Measurements from ENCODE around the gene OR4D2. TPM values are rescaled to one million over a fixed set of nuclear protein-coding genes. Genes with fewer than 3 reads are reported as not detected.

The OR4D2 gene
- total and polyA plus RNA-seq, 2 of the 8 experiments (the other 6 are each of a cell fraction or from before 2014, with no cell fraction given), result not detected

- Histone ChIP-seq H4K20me1 (replicated peaks in 1 of 2; ENCODE audit: control insufficient read depth in 1 of 2, insufficient read depth in 2 of 2, low read length in 2 of 2) (peaks cover 0 to 4% of the 10 kb centered on the region in 2 experiments), H3K23me2 (ENCODE audit: low read depth, low read length) (no peaks in the 10 kb centered on the region), H3K4me3 (ENCODE audit: extremely low read depth in 1 of 4, insufficient read depth in 2 of 4, low read depth in 3 of 4, low read length in 4 of 4) (no peak overlapping the region), H4K91ac (replicated peaks; ENCODE audit: insufficient read length, low read length) (no peak overlapping the region), H4K5ac (ENCODE audit: insufficient read length, low read depth, low read length) (no peak overlapping the region), H3K14ac (ENCODE audit: insufficient read length) (no peak overlapping the region), H2BK12ac (ENCODE audit: low read depth, low read length) (no peak overlapping the region), H2AFZ (ENCODE audit: low read length) (no peak overlapping the region), H3K9ac (replicated peaks in 1 of 4; ENCODE audit: extremely low read depth in 1 of 4, low read depth in 3 of 4, low read length in 3 of 4) (no peak overlapping the region), H3K23ac (ENCODE audit: insufficient read length) (no peak overlapping the region), H3K27me3 (replicated peaks in 1 of 4; ENCODE audit: control insufficient read depth in 3 of 4, extremely low read depth in 1 of 4, insufficient read depth in 3 of 4, low read length in 3 of 4) (peaks cover 0 to 3% (median 2%) of the 10 kb centered on the region in 4 experiments; a peak in 1 of 7 replicates), H3K27ac (ENCODE audit: low read depth, low read length) (no peak overlapping the region), H2BK15ac (ENCODE audit: low read length) (no peak overlapping the region), H3K36me3 (ENCODE audit: control insufficient read depth in 2 of 4, insufficient read depth in 4 of 4, low read length in 3 of 4) (no peaks in the 10 kb centered on the region), H3K18ac (ENCODE audit: extremely low read depth, low read length) (no peak overlapping the region), H2BK20ac (ENCODE audit: low read length) (no peak overlapping the region), H4K8ac (ENCODE audit: extremely low read depth, insufficient read depth, low read length) (no peak overlapping the region), H3K79me2 (ENCODE audit: control insufficient read depth in 1 of 2, insufficient read depth in 2 of 2, low read length in 2 of 2) (no peaks in the 10 kb centered on the region), H2BK120ac (replicated peaks; ENCODE audit: low read depth, low read length) (no peak overlapping the region), H3K4me1 (replicated peaks in 1 of 4; ENCODE audit: control insufficient read depth in 3 of 4, insufficient read depth in 4 of 4, low read length in 3 of 4) (no peaks in the 10 kb centered on the region), H3K4ac (replicated peaks; ENCODE audit: insufficient read length, low read depth, low read length) (no peak overlapping the region), H3K56ac (replicated peaks; ENCODE audit: insufficient read length, low read depth, low read length) (no peak overlapping the region), H3K4me2 (ENCODE audit: insufficient read depth in 1 of 2, low read depth in 2 of 2, low read length in 2 of 2) (no peak overlapping the region), H3K79me1 (ENCODE audit: low read depth, low read length) (no peaks in the 10 kb centered on the region), H2BK5ac (ENCODE audit: low read depth, low read length) (no peak overlapping the region), H2AK5ac (ENCODE audit: low read depth, low read length) (no peak overlapping the region), H3K9me3 (ENCODE audit: insufficient read depth in 2 of 2, low read depth in 1 of 2, low read length in 1 of 2) (no peaks in the 10 kb centered on the region)
- ChIA-PET CTCF (ENCODE audit: partially characterized antibody) (interaction anchor here (0.6 to 11.5 kb wide), 5 partner anchors 24 to 342 kb away, joined by 3 to 71 read pairs (median 7); no protein-coding TSS in a partner anchor), POLR2A (ENCODE audit: partially characterized antibody) (interaction anchor here (0.7 kb wide), 1 partner anchor 223 kb away, joined by 3 read pairs; no protein-coding TSS in a partner anchor)
- FAIRE-seq, result no peak
- WGBS, 2 experiments (ENCODE audit: extremely low coverage in 1 of 2, insufficient coverage in 1 of 2, insufficient read length in 1 of 2, insufficient replicate concordance in 2 of 2, low coverage in 1 of 2, low lambda C conversion rate in 2 of 2, missing lambda C conversion rate in 1 of 2), result 61% methylated on average over 7 of the region's 7 CpGs; no CpG with 5 or more reads in 1 of the 2 experiments
- TF ChIP-seq SIX5 (IDR thresholded peaks at IDR 0.05; ENCODE audit: low read depth, low read length), result no peak
- no peak for TF ChIP-seq TCF12 (IDR thresholded peaks at IDR 0.05; ENCODE audit: low read depth, low read length)
- no peak for TF ChIP-seq ATF2 (IDR thresholded peaks at IDR 0.05; ENCODE audit: low read length)
- TF ChIP-seq SP4 (IDR thresholded peaks at IDR 0.05; ENCODE audit: low read length), result no peak
- no peak for DNase-seq (ENCODE audit: low read depth in 1 of 2, low spot score in 2 of 2)
These were observed 9.4 kb downstream of the OR4D2 start for GRCh38 chr17:58176200-58176599.
